Activated CD4-positive, alpha-beta T cell treated with anti-CD3 and anti-CD28 coated beads, Interleukin-2, Interleukin-6, amounts not matched to agents 100 ng/mL and 50 ng/mL, durations not matched to agents 16 hours and 8 hours (primary cell): ENCODE results near the gene DYNC2I2.
A peak's percentile ranks its signal among the peaks of the same experiment; 100 is the strongest.
"Not testable (repeated sequence)": the region's sequence is repeated elsewhere in the genome, so short reads cannot be mapped to it uniquely, and the experiment has no call there.

Experiments used
- DNase-seq: peaks from one replicate; pipeline ENCODE4 v3.0.0-alpha.2; 2020

DYNC2I2 gene

DNA sequence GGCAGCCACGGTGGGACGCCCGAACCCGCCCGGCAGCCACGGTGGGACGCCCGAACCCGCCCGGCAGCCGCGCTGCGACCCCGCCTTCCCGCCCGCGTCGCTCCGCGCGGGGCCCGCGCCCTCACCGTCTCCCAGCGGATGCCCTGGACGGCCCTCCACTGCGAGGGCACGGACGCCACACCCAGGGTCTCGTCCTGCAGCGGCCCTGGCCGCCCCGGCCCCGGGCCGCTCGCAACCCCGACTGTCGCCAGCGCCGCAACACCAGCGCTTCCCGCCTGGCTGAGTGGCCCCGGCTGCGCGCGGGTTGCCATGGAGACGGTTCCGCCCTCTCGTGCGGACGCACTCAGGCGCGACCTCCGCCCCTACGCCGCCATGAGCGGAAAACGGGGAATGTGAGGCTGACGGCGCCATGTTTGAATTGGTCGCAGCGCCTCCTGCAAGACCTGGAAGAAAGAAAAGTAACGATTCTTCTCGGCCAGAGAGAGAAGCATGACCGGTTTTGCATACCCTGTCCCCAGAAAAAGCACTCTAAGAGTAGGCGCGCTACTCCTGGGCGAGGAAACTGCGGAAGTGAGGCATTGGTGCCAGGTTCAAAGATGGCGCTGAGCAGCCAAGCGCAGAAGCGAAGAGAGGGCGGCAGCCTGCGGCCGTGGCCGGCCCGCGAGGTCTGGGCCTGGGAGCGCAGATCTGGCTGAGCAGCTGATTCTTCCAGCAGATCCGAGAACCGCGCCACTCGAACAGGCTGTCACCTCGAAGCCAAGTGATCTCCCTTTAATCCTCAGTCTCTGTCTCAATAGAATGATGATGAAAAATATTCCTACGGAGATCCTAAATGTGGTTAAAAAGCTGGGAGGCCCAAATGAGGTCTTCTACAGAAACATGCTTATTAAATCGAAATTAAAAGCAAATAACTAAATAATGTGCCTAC lies at the start of gene DYNC2I2:
TSS of gene DYNC2I2 (minus strand) at position 432 of the 928 bp plus-strand sequence. CDS start at position 311, 121 bp downstream.
- peak; percentile 97 for DNase-seq

- DNase-seq: no peak
Observed at GRCh38 chr9:128706045-128706444, 49.4 kb upstream of the DYNC2I2 start.

DNA sequence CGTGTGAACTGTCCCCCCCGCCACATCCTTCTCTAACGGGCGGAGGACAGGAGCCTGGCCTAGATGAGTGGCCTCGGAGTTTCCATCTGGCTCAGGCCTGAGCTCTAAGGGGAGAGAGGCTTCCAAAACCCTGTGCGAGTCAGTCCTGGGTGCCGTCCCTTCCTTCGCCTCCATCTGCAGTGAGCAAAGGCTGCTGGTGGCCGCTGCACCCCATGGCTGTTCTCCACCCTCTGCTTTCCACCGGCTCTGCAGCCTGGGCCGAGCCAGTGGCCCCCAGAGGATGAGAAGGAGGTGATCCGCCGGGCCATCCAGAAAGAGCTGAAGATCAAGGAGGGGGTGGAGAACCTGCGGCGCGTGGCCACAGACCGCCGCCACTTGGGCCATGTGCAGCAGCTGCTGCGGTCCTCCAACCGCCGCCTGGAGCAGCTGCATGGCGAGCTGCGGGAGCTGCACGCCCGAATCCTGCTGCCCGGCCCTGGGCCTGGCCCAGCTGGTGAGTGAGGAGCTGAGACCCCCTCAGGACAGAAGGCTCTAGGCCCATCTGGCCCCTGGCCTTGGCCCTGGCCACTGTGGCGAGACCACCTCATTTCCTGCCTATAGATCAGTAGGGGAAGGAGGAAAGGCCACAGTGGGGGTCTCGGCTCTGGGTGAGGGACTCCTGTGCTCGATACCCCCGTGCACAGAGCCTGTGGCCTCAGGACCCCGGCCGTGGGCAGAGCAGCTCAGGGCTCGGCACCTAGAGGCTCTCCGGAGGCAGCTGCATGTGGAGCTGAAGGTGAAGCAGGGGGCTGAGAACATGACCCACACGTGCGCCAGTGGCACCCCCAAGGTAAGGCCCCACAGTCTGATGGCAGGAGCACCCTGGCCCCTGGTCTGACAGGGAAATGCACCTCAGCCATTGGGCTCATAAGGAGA lies 48.7 kb upstream of the DYNC2I2 start:
- DNase-seq: no peak

- no peak for DNase-seq
Observed at GRCh38 chr9:128704356-128704670, 47.7 kb upstream of the DYNC2I2 start.

DNA sequence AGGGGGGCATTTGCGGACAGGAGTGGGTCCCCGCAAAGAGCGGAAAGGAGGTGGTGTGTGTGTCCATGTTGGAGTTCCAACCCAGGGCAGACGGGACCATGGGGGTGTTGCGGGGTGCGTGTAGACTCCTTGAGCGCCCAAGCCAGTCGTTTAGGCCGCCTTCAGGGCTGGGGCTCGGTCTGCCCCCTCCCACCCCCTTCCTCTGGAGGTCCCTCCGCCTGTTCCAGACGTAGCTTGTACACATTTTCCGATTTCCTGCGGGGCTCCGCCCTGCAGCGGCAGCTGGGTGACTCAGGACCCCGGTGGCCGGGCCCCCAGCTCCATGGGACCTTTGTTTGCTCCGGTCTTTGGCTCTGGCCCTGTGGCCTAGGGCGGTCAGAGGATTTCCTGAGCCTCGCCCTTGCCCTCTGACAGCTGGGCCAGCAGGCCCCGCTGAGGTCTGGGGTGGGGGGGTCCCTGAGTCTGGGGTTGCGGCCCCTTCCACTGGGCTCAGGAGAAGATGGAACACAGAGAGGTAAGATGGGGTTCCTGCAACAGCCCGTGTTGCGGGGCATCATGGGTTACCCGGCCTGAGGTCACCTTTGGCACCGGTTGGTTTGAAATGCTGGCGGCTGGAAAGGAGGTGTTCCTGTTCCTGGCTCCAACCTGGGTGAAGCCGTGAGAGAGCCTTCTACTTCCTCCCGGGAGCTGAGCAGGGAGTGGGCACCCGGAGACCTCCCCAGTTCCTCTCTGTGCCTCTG lies 47.1 kb upstream of the DYNC2I2 start:
- no peak for DNase-seq

DNA sequence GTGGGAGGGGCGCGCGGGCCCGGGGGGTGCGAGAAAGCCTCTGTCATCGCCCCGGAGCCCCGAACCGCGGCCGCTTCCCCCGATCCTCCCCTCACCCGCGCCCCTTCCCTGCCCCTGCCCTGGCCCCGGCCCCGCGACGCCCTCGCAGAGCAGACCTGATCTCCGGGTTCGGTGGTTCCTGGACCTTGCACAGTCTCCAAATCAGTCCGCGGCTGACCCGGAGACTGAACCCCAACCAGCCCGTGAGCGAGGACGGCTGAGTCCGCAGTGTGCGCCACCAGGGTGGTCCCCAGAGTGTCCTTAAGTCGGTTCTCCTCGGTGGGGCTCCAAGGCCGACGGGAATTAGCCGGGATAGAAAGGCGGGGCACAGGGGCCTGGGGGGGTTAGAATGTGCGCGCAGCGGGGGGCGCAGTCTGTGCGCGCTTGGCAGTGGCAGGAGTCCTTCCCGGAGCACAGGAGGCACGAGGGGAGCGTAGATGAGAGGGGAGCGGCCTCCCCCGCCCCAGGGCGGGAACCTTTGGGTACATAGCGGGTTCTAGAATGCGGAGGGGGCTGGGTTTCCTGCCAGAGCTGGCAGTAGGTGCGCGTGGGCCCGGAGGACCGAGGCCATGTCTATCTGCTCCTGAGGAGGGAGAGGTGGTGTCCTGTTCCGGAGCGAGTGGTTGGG lies 46.4 kb upstream of the DYNC2I2 start:
- peak; percentile 53 for DNase-seq

DNA sequence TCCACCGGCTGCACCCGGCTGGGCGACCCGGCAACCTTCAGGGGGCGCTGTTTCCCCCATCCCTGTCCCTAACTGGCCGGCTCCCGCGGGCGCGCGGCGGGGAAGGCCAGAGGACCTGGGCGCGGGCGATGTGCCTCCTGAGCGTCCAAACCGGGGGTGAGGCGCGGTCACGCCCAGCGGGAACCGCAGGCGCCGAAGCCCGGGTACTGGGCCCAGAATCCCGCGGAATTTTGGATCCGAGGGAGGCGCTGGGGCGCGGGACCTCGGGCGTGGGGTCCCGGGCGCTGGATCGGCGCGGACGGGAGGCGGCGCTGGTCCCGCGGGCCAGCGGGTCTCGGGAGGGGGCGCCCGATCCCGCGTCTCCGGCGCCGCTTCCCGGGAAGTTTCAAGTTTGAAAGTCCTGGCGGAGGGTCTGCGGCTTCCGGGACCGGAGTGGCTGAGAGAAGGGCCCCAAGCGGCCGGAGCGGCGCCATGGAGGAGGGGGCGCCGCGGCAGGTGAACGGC lies 45.9 kb upstream of the DYNC2I2 start, which contains the start of gene PKN3:
TSS of gene PKN3 (plus strand) at position 59 of the 504 bp plus-strand sequence. CDS start at position 472, 413 bp downstream.
- DNase-seq: peak; percentile 92

DNA sequence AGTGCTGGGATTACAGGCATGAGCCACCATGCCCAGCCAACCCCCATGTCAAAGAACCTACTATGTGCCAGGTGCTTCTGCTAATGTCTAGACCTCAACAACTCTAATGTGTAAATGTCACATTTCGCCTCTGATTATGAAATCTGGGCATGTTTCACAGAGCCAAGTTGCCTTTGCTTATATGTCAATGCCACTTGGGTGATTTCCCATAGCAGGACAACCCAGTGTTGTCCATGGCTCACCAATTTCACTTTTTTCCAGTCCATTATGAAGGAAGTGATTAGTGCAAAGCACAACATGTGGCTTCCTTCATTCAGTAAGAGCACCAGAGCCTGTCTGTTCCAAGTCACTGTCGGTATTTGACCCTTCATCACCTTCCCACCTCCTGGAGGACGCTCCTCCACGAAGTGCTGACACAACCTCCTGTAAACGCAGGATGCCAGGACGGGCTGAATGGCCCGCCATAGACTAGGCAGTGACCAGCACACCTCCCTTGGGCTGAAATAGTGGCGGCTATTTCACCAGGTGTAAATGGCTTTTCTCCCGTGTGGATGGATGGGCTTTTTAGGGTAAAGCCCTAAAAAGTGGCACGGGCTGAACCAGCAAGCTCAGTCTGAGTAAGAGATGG lies 44.7 kb upstream of the DYNC2I2 start:
- no peak for DNase-seq

DNA sequence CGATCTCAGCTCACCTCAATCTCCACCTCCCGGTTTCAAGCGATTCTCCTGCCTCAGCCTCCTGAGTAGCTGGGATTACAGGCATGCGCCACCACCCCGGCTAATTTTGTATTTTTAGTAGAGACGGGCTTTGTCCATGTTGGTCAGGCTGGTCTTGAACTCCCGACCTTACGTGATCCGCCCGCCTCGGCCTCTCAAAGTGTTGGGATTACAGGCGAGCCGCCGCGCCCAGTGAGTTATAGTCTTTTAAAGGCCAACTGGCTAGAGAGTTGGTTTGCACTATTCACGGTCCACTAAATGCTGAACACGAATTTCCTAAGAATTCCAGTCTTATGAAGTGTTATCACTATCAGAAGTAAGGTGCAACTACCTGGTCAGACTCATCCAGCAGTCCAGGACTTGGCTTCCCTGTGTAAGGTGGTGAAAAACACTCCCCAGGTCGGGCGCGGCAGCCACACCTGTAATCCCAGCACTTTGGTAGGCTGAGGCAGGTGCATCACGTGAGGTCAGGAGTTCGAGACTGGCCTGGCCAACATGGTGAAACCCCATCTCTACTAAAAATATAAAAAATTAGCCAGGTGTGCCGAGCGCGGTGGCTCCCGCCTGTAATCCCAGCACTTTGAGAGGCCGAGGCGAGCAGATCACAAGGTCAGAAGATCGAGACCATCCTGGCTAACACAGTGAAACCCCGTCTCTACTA lies 42.6 kb upstream of the DYNC2I2 start:
- DNase-seq: not testable (repeated sequence)

DNA sequence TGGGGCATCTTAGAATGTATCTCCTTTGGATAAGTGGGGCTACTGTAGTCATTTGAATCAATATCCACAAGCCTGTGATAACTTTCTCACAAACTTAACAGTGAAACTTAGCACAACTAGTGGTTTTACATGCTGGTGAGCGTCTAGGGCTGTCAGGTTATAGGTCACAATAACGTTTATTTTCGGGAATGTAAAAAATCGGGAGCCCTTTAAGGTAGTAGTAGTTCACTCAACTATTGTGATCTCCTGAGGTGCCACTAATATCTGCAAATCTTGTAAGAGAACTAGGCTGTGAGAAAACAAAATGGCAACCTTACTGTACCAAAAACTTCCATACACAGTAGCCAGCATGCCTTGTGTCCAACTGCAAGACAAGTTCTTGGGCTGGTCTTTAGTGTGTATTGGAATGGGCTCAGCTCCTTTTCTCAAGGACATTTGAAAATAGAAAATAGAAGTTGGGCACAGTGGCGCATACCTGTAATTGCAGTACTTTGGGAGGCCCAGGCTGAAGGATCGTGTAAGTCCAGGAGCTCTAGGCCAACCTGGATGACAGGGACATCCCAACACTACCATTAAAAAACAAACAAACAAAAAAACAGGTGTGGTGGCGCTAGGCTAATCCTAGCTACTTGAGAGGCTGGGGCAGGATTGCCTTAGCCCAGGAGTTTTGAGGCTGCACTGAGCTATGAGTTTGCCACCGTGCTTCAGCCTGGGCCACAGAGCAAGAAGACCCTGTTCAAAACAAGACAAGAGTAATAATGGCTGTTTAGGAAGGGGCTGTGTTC lies 40.5 kb upstream of the DYNC2I2 start:
- no peak for DNase-seq

DNA sequence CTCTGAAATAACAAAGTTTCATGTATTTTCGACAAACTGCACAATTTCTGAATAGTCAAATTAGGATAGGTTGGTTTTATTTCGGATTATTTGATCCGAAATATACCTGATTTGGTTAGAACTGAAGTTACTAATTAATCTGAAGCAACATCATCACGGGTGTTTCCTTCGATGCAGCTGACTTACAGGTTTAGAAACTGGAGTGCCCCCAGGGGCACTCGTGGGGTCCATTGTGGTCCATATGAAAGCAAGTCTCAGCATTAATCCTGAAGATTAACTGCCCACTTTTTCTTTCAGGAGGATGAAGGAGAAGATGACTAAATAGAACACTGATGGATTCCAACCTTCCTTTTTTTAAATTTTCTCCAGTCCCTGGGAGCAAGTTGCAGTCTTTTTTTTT lies 37.7 kb upstream of the DYNC2I2 start:
- DNase-seq: no peak

- not testable (repeated sequence) for DNase-seq
Observed at GRCh38 chr9:128693738-128694137, 37.1 kb upstream of the DYNC2I2 start.

DNA sequence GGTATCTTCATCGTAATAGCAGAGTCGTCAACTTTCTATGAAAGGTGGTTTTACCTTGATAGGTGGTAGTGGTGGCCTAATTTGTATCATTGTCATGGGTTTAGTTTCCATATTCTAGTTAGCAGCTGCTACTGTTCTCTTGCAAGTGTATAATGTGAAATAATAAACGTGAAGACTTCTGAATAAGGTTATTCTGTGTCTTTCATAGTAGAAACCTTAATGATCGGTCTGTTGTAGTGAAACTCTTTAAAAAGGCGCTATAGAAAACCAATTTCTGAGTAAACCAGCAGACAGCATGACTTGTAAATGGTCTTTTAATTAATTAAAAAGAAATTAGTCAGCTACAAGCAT lies 34.0 kb upstream of the DYNC2I2 start:
- DNase-seq: no peak

DNA sequence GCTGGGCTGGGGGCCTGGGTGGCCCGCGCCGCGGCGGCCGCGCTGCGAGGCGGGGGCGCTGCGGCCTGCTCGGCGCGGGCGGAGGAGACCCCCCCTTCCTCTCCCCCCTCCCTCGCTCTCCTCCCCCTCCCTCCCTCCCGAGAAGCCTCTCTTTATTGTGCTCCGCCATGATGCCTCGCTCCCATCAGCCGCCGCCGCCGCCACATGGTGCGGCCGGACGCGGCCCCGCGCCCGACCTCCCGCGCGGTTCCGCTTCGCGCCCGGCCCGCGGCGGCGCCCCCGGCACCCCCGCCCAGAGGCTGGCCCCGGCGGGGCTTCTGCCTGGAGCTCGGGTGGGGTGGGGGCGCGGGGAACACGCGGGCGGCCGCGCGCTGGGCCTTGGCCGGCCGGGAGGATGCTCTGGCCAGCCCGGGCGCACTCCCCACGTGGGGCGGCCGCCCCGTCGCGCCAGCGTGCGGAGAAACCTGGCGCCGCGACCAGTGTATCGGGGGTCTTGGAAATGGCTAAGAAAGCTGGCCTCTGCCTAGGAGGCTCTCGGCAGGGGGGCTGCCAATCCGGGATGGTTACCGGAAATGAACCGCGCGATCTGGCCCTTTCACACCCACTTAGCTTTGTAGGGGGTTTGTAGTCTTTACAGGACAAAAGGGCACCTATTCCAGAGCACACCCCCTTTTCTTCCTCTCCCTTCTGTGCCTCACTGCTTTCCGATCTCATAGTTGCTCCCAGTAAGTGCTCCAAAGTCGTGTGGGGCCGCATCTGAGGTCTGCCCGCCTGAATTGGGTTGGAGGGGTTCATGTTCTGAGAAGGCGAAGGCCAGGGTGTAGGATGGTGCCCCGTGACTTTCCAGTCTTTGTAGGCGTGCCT lies 33.4 kb upstream of the DYNC2I2 start:
- DNase-seq: peak; percentile 60

DNA sequence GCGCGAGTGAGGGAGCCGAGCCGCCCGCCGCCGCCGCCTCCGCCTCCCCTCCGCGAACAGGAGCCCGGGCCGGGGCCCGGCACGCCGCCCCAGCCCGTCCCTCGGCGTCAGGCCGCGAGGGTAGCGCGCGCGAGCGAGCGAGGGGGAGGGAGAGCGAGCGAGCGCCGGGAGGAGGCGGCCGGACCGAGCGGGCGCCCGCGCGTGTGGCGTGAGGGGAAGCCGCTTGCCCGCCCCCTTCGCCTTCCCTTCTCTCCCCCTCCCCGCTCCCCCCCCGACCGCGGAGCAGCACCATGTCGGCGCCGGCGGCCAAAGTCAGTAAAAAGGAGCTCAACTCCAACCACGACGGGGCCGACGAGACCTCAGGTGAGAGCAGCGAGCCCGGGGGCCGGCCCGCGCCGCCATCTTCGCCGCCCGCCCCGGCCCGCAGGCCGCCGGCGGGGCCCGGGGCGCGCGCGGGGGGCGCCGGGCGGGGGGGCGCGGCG lies 32.7 kb upstream of the DYNC2I2 start:
- DNase-seq: no peak

DNA sequence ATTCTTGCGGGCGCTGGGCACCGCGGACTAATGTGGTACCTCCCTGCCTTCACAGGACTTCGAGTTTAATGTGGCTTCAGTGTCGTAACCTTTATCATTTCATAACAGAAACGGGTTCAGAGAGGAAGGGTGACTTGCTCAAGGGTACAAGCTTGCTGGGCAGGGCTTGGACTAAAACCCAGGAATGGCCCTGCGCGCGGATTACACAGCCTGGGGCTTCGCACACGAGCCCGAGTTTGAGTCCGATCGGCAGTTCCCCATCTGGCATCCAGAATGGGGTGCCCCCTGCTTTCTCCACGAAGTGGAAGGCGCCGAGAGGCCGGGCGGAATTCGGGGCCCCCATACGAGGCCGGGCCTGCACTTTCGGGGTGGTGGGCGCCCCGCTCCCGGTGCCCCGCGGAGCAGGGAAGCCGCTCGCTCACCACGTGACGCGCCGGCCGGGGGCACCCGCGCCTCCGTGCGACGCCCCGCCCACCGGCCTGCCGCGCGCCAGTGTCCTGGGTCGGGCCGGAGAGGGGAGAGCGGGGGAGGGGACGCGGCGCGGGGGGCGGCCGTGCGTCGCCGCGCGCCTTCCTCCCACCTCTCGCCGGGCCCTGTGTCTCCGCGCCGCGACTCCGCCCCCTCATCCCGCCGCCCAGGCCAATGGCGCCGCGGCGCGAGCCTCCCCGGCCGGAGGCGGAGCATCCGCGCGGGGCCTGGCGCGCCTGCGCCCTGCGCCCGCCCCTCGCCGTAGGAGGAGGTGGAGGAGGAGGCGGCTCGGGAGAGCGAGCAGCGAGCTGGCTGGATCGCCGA lies 32.0 kb upstream of the DYNC2I2 start, which contains the start of gene SET:
TSS of gene SET (plus strand) at position 722 of the 792 bp plus-strand sequence. CDS start 361 bp downstream, outside the sequence.
- DNase-seq: peak; percentile 97

DNA sequence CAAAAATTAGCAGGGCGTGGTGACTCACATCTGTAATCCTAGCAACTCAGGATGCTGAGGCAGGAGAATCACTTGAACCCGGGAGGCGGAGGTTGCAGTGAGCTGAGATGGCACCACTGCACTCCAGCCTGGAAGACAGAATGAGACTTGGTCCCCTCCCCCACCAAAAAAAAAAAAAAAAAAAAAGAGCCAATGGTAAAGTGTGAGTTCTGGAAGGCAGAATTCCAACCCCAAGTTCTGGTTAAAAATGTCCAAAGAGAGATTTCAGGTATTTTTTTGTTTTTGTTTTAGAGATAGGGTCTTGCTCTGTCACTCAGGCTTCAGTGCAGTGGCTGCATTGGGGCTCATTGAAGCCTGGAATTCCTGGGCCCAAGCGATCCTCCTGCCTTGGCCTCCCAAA lies 30.8 kb upstream of the DYNC2I2 start:
- no peak for DNase-seq
